Central memory CD8-positive, alpha-beta T cell (primary cell): ENCODE measurements around the gene TP53TG3E.
"Not testable (repeated sequence)": the region's sequence is repeated elsewhere in the genome, so short reads cannot be mapped to it uniquely, and the experiment has no call there.

Source experiments
- ATAC-seq: fragments of 150-1000 bp; cut with Tn5 transposase; replicated peaks from 2 replicates; pipeline ENCODE4 v1.10.0; 2022; ENCODE audit warnings: mild to moderate bottlenecking, moderate FRiP score, moderate number of reproducible peaks; ENCODE audit not compliant: poor library complexity, severe bottlenecking; ENCODE audit errors: extremely low read depth
- DNase-seq, 2 donors: peaks; one replicate each; pipeline ENCODE4 v3.0.0; 2021; ENCODE audit warnings: low spot score in 2 of 2
- H3K27ac Mint-ChIP-seq: one replicate; pipeline ENCODE4 v1.8.0; 2022; ENCODE audit warnings: low read depth, mild to moderate bottlenecking, moderate library complexity, mixed read lengths
- H3K27me3 Mint-ChIP-seq: one replicate; pipeline ENCODE4 v1.8.0; 2022; ENCODE audit warnings: mixed read lengths
- H3K36me3 Mint-ChIP-seq: one replicate; pipeline ENCODE4 v1.8.0; 2022; ENCODE audit warnings: mild to moderate bottlenecking, moderate library complexity, mixed read lengths; ENCODE audit not compliant: insufficient read depth
- H3K4me1 Mint-ChIP-seq: one replicate; pipeline ENCODE4 v1.8.0; 2022; ENCODE audit warnings: mixed read lengths
- H3K4me3 Mint-ChIP-seq: one replicate; pipeline ENCODE4 v1.8.0; 2022; ENCODE audit warnings: mild to moderate bottlenecking, moderate library complexity, mixed read lengths
- H3K9me3 Mint-ChIP-seq: one replicate; pipeline ENCODE4 v1.8.0; 2022; ENCODE audit warnings: mixed read lengths

Gene TP53TG3E

GRCh38 chr16:33304006-33304405, at the start of gene TP53TG3E:
Gene TP53TG3E, plus strand, starts transcription at chr16:33304306. Its CDS starts 68 bp downstream, at chr16:33304374.
- H3K9me3 Mint-ChIP-seq, ATAC-seq, DNase-seq, H3K36me3 Mint-ChIP-seq, H3K4me1 Mint-ChIP-seq, H3K27me3 Mint-ChIP-seq, H3K27ac Mint-ChIP-seq, H3K4me3 Mint-ChIP-seq: not testable (repeated sequence)

- peak; percentile 10 for ATAC-seq
- H3K4me1 Mint-ChIP-seq, H3K9me3 Mint-ChIP-seq, H3K4me3 Mint-ChIP-seq, H3K27ac Mint-ChIP-seq, H3K27me3 Mint-ChIP-seq, H3K36me3 Mint-ChIP-seq: not testable (repeated sequence)
- DNase-seq = peak; percentile 56 to 57
Measured at GRCh38 chr16:33336226-33337012, 32.3 kb downstream of the TP53TG3E start.

GRCh38 chr16:33337627-33338542, 33.8 kb downstream of the TP53TG3E start:
- not testable (repeated sequence) for H3K27ac Mint-ChIP-seq, H3K4me1 Mint-ChIP-seq, H3K36me3 Mint-ChIP-seq, H3K27me3 Mint-ChIP-seq, H3K9me3 Mint-ChIP-seq, H3K4me3 Mint-ChIP-seq
- ATAC-seq (peak; percentile 17), DNase-seq (peak; percentile 53 to 60)

- ATAC-seq = peak; percentile 10
- DNase-seq = peak; percentile 28 to 46
- H3K9me3 Mint-ChIP-seq, H3K4me1 Mint-ChIP-seq, H3K36me3 Mint-ChIP-seq, H3K4me3 Mint-ChIP-seq, H3K27ac Mint-ChIP-seq, H3K27me3 Mint-ChIP-seq: not testable (repeated sequence)
Measured at GRCh38 chr16:33338543-33338951, 34.4 kb downstream of the TP53TG3E start.

- DNase-seq (peak; percentile 43 to 55), ATAC-seq (peak; percentile 31)
- not testable (repeated sequence) for H3K27ac Mint-ChIP-seq, H3K36me3 Mint-ChIP-seq, H3K4me3 Mint-ChIP-seq, H3K4me1 Mint-ChIP-seq, H3K27me3 Mint-ChIP-seq, H3K9me3 Mint-ChIP-seq
Measured at GRCh38 chr16:33339093-33340061, 35.3 kb downstream of the TP53TG3E start.
